ENCODE results near the gene ACTL8.

DNA sequence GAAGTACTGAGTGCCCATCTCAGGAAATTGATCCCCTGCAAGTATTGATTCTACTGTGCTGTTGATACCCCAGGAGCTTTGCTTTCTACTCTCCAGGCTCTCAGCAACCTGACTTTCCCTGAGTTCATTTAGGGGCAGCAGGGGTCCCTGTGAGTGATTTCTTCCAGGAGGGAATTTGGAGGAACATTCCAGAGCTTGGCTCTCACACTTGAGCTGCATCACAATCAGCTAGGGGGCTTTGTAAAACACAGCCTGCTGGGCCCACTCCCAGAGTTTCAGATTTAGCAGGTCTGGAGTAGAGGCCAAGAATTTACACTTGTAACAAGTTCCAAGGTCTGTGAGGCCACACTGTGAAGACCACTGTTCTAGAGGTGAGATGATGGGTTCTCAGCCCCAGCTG lies 16.1 kb upstream of the ACTL8 start:
- TF ChIP-seq SUZ12 (IDR thresholded peaks at IDR 0.05; ENCODE audit: extremely low read depth, insufficient read depth, insufficient read length) (no peak), YY1 (IDR thresholded peaks at IDR 0.05; ENCODE audit: insufficient read depth, insufficient read length) (no peak), ZNF274 (IDR thresholded peaks at IDR 0.05; ENCODE audit: low read depth, low read length) (no peak)

All from NT2/D1 (cell line).